Middle frontal gyrus (tissue), 1 donor: ENCODE data around the gene CNTNAP2.

Experiments used
- DNase-seq: peaks from one replicate; pipeline ENCODE4 v3.0.0-alpha.2; 2015; ENCODE audit warnings: low spot score; ENCODE audit errors: extremely low spot score

Gene CNTNAP2

GRCh38 chr7:147605323-147605722 lies 1488.7 kb downstream of the CNTNAP2 start:
- DNase-seq, result no peak

GRCh38 chr7:147607157-147607800 lies 1490.7 kb downstream of the CNTNAP2 start:
- DNase-seq, result no peak

DNA sequence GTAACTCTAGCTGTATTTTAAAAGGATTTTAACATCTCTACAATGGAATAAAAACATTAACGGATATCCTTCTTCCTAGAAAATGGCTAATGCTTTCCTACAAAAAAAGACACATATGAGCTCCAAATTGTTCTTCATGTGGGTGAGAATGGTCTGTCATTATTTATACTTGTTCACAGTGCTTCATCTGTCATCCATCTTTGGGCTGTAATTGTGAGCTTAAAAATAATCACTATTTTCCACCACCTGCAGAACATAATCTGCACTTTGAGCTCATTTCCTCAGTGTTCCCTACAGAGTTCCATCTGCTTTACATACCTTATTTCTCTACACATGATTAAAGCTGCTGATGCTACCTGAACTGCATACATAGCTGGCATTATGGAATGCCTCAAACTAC lies 1494.8 kb downstream of the CNTNAP2 start:
- DNase-seq, result no peak

DNA sequence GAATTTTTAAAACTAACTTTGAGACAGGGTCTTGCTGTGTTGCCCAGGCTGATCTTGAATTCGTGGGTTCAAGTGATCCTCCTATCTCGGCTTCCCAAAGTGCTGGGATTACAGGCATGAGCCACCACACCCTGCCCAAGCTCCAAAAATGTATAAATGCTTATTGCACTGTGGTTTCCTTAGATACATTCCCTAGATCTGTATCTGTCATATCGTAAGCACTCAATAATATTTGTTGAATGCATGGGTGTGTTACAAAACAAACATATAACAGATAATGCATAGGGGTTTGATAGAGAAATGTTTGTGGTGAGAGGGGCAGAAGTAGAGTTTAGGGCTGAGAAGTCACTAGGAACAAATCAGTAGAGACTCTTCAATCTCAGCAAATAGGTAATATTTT lies 1518.7 kb downstream of the CNTNAP2 start:
- no peak for DNase-seq

GRCh38 chr7:147636553-147636952 lies 1520.0 kb downstream of the CNTNAP2 start:
- DNase-seq, result no peak

GRCh38 chr7:147638566-147638965 lies 1522.0 kb downstream of the CNTNAP2 start:
- DNase-seq, result no peak

GRCh38 chr7:147639037-147639436 lies 1522.4 kb downstream of the CNTNAP2 start:
- no peak for DNase-seq

- no peak for DNase-seq
These were observed 1523.2 kb downstream of the CNTNAP2 start for GRCh38 chr7:147639751-147640150.

DNA sequence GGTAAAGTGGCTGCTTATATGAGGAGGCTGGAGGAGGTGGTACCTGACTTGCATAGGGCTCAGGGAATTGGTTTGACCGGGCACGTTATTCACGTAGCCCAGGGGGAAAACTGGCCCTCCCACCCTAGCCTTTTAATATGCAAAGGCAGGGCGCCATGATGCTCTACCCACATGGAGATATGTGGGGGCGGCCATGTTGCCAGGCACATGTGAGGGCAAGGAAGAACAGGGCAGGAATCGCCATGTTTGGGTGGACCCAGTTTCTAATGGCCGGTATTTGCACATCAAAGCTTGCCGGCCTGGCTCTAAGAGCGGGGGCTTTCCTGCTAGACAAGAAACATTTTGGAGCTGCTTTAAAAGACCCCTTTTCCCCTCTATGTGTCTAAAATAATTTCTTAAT lies 1524.2 kb downstream of the CNTNAP2 start:
- DNase-seq, result no peak

DNA sequence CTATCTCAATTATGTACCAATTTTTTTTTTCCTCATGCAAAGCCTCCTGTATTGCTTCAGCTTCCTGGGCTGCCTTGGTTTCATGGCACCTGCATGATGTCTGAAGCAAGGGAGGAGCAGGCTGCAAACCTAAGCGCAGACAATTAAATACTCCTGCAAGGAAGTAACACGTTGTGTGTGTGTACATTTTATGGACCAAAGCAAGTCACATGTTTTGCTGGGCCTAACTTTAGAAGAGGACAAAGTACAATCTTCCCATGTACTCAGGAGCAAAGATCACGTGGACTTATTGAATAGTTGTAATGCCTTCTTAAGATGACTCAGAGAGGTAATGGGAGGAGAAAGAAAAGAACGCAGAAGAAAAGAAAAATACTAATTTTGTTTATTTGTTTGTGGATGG lies 1530.0 kb downstream of the CNTNAP2 start:
- no peak for DNase-seq

- DNase-seq, result no peak
These were observed 1534.4 kb downstream of the CNTNAP2 start for GRCh38 chr7:147650991-147651390.

DNA sequence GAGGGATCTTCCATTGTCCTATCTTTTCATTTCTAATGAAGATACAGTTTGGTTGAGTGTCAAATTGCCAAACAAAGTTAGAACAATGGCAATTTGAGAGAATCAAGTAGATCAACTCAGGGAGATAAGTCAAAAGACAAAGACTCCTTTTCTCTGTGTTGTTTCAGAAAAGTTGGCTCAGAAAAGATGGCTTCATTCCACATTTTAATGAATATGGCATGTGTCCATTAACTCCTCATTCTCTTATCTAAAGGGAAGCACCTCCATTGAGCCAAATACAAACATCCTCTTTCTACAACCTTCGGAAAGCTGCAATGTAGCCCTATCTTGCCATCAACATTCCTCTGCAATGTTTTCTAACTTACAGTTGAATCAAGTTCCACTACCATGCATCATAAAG lies 1535.0 kb downstream of the CNTNAP2 start:
- no peak for DNase-seq

- no peak for DNase-seq
These were observed 1536.9 kb downstream of the CNTNAP2 start for GRCh38 chr7:147653456-147653855.

GRCh38 chr7:147658392-147658967 lies 1541.9 kb downstream of the CNTNAP2 start:
- no peak for DNase-seq

DNA sequence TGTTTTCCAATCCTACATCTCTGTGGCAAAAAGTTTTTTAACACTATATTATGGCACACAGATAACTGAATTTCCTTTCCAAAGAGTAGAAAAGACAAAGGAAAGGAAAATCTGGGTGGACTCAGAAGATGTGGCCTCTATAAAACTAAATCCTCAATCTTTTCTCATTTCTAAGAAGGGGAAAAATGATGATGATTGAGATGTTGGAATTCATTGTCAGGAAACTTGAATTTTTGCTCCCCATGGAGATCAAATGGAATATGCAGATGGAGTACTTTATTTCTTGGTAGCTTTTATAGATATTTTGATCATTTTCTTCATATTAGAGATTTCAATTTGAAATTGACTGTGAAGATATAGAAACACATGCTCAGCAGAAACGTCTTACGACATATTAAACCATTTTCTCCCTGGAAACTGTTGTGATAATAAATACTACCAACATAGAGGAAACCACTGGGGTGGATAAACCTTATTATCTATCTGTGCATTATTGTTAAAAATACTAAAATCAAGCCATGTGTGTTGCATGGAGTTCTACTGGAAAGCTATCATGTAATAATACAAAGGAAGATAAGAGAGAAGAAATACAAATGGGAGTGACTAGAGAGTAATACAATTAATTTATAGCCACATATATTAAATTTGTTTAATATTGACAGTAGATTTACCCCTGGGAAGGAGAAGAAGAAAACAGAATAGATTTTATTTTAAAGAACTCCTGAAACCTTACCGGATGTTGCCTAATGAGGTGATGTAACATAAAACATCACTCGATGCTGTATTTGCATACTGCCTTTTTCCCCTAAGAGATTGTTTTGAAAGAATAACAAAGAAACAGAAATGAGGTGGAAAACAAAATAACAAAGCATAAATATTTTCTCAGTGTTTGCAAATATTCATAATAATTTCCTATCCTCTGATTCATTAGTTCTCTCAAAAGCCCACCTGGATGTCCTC lies 1542.7 kb downstream of the CNTNAP2 start:
- DNase-seq, result no peak

DNA sequence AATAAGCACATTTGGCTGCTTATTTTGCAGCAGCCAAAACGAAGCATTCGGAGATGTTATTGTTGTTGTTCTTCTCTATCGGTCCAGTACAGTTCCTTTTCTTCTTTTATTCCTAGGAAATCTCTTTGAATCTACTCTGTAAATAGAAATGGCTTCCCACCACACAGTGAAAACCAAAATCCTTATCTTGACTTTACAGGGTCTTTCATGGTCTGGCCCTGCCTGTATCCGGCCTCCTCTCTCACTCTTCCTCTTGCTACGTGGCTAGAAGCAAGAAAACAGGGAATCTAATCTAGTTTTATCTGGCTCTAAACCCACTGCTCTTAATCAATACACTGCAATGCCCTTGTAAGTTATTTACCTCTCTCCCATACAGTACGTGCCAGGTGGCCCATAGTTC lies 1547.9 kb downstream of the CNTNAP2 start:
- DNase-seq, result no peak

- no peak for DNase-seq
These were observed 1554.2 kb downstream of the CNTNAP2 start for GRCh38 chr7:147670759-147671158.

DNA sequence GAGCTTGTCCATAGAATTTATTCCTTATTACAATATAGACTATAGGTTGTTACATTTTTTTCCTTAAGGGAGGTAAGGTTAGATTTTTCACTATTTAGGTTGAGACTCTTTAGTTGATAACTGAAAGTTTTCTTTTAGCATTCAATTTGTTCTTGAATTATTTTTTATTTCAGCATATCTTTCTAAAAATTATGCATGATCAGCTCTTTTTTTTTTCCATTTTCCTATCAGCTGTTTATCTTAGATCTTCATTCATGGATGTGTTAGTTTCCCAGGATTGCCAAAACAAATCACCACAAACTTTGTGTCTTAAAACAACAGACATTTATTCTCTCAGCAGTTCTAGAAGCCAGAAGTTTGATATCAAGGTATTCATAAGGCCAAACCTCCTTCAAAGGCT lies 1558.1 kb downstream of the CNTNAP2 start:
- no peak for DNase-seq

DNA sequence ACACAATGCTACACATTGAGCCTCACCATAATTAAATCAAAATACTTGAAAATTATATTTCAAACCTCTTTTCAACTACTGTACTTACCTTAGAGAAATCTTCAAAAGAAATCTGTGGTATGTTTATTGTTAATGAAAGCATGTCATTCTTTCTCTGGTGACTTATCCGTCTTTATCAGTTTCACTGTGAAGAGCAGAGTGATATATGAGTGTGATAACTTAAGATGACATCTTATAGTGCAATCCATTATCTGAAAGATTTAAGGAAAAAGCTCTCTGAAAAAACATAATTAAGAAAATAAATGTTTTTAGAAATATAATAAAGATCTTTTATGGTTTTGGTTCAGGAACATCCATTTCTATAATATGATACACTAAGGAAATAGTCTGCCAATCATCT lies 1562.3 kb downstream of the CNTNAP2 start:
- no peak for DNase-seq

- no peak for DNase-seq
These were observed 1564.9 kb downstream of the CNTNAP2 start for GRCh38 chr7:147681530-147681929.

DNA sequence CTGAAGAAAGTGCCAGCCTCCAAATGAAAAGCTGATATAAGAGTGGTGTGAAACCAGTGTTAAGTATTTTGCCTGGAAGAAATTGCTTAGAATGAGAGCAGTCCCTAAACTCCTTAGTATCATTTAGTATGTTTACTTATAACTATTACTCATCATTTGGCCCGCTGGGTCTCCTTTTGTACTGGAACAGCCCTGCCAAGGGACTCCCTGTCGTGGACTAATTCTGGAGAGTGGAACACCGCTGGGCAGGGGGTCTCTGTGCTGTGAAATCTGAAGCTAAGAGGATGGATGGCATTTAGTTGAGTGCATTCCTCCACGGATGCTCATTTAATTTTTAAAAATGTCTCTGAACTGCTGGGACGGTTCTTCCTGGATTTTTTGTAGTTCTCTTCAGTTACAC lies 1584.1 kb downstream of the CNTNAP2 start:
- no peak for DNase-seq

DNA sequence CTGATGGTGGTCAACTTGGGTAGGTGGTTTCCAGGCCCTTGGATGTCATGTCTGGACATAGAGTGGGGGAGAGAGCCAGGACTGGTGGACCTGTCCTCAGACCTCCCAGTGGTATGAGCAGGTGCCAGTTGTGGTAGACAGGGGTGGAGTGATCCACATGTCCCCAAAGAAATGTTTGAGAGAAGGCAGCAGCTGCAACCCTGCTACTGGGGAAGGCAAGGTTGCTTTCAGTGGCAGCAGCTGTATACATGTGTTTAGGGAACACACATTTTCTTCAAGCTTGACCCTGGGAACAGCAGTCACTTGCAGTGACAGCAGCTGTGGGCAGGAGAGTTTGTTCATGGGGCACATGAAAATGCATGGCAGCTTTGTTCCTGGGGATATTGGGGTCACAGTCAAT lies 1591.3 kb downstream of the CNTNAP2 start:
- no peak for DNase-seq
